HG03342 (cell line): ENCODE measurements around the gene RPS17.
"Not testable (repeated sequence)": the region's sequence is repeated elsewhere in the genome, so short reads cannot be mapped to it uniquely, and the experiment has no call there.

Experiments used
- ATAC-seq: cut with Tn5 transposase; IDR thresholded peaks from one replicate; pipeline ENCODE4 v1.9.1; 2021; ENCODE audit warnings: mild to moderate bottlenecking, moderate library complexity; ENCODE audit not compliant: unreplicated experiment

RPS17 gene

DNA sequence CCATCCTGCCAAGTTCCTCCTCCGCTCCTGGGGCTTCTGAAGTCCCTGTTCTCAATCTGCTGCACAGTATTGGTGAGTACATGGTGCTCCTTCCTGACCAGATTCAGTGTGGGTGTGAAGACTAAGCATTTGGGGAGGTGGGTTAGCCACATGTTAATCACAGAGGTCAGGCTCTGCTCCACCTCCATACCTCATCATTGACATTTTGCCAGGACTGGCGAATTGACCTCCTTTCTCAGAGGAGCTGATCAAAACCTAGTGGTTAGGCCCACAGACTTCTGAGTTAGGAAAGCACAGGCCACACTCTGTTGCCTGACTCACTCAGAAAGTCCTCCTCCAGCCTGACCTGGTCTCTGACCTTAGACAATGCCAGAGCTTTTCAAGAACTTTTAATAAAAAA lies 8.4 kb upstream of the RPS17 start:
- ATAC-seq = no peak

GRCh38 chr15:82545478-82545877 lies 5.2 kb upstream of the RPS17 start:
- no peak for ATAC-seq

DNA sequence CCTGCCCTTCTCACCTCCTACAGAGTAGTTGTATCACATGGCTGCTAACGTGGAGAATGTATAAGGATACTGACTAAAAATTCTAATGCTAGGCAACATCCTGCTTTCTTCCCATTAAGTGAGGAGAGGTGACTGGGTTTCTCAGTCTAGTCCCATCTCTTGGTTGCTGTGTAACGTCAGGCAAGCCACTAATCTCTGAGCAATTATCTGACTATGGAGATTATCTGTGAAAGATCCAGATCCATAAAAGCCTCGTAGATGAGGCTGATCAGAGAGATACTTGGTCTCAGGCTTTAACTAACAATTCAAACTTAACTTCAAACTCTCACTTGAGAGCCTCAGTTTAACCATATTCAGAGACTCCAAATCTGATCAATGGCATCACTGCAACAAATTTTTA lies 4.7 kb upstream of the RPS17 start:
- no peak for ATAC-seq

DNA sequence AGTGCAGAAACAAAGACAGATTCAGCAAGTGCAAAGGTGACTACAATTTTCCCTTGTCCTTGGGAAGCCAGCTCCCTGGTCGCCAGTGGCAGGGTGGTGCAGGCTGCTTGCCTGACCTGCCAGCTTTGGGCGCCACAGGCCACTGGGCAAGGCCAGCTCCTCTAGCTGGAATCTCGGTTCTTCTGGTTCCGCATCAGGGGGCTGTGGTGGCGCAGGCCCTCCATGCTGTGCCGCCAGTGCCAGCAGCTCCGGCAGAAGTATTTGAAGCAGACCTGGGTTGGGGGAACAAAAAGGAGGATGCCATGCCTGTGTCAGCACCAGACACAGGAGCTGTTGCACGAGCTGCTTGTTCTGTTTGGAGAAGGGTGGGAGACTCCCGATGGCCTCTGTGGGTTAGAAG lies 4.2 kb upstream of the RPS17 start:
- ATAC-seq = no peak

DNA sequence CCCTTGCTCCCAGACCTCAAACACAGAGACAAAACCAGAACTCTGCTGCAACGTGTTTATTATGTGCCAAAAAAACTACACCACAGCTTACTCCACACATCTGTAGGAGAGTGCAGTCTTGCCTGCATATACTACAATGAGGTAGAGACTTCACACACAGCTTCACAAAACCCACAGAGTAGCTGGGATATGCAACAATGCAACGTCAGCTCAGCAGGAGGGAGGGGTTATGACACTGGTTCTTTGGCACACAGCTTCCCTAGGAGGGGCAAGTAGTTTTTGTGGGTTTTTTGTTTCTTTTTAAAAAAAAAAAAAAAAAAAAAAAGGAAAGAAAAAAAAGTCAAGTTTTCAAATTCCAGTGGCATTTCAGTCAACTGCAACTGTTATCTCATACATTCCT lies 2.9 kb upstream of the RPS17 start:
- ATAC-seq = no peak

DNA sequence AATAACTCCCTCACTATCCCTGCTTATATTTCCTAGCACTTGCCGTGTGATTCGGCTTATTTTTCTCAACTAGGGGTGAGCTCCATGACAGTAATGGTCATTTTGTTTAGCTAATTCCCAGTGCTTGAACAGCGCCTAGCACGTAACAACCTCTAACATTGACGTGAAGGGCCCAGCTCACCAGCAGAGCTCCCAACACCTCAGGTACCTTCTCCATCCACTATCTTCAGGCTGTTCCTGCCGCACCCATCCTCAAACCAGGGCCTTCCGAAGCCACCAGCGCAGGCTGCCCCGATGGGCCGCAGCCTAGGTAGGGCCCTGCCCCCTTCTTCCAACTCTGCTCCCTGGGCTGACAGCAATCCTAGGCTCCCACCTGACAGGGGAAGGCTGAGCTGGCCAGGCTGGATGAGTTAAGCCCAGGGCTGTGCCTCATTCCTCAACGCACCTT lies 751 bp upstream of the RPS17 start:
- ATAC-seq = no peak

- no peak for ATAC-seq
These were observed 584 bp downstream of the RPS17 start for GRCh38 chr15:82539691-82540054.

- ATAC-seq = no peak
These were observed 1.1 kb downstream of the RPS17 start for GRCh38 chr15:82538961-82539690.

DNA sequence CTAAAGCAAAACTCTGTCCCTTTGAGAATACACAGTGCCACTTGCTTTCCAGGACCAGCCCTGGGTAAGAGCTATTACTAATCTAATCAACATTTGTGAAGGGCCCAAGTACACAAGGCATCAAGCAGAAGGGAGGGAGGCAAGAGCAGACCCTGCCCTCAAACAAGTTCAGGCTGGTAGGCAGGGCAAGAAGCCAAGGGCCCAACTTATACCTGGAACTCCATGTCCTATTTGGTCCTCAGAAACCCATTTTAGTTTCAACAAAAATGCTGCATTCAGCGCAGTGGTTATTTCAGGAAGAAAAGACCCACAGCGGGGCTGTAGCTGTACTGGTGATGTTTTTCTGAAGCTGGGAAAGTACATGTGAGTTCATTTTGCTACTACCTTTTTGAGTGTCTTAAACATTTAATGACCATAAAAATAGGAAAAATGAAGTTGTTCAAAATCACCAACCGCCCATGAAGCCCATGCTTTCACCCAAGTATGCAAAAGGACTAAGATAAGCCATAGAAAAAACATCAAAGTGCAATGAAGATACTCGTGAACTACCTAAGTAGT lies 2.8 kb downstream of the RPS17 start:
- ATAC-seq = no peak

DNA sequence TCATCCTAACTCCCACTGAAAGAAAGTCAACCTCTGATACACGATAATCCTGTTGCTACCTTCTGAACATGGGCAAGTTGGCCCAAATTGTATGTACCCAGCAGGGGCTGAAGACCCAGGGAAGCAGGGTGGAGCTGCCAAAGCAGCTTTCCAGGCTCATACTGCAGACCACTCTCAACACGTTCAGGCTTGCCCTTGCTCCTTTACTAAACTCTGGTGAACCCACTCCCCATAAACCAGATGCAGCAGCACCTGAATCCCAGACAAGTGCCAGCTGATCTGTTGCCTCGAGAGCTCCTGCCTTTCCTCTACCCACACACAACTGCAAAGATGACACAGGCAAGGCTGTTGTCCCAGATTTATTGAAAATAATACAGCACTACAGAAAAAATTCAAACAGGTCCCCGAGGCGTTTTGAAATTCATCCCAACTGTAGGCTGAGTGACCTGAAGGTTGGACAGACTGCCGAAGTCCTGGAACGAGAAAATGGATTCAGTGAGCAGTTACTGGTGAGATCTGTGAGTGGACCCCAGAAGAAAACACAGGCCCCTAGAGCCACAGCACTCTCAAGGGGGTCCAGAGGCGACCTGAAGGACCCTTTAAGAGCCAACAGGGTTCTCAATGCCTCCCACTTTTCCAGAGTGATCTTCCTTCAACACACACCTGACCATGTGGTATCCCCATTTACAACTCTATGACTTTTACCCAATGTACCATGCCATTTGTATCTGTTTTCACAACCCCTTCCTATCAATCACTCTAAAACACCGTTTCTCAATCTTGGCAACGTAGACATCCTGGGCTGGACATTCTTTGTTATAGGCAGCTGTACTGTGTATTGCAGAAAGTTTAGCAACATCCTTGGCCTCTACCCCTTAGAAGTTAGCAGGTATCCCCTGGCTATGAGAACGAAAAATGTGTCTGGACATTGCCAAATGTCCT lies 3.6 kb downstream of the RPS17 start:
- no peak for ATAC-seq

DNA sequence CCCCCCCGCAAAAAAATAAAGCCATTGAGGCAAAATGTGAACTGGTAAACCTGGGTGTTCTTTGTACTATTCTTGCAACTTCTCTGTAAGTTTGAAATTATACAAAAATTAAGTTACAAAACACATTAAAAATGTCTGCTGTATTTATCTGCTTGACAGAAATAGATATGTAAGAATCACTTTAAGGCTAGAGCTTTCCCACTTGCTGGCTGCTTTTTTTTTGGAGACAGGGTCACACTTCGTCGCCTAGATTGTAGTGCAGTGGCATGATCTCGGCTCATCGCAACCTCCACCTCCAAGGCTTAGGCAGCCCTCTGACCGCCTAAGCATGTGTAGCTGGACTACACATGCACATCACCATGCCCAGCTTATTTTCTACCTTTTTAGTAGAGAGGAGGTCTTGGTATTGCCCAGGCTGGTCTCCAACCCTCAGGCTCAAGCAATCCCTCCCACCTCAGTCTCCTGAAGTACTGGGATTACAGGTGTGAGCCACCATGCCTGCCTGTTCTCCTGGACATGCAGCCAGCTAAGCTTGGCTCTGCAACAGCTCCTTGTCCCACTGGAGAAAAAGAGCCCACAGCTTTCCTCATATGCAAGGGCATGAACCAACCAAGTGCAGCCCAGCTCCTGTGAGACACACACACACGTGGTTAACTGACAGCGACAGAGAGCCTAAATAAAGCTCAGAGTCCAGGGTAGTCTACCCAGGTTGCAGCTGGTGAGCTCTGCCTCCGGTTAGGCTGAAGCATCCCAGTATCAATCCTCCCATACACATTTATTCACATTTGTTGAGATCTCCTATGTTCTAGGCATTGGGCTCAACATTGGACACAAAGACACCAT lies 4.5 kb downstream of the RPS17 start:
- no peak for ATAC-seq

DNA sequence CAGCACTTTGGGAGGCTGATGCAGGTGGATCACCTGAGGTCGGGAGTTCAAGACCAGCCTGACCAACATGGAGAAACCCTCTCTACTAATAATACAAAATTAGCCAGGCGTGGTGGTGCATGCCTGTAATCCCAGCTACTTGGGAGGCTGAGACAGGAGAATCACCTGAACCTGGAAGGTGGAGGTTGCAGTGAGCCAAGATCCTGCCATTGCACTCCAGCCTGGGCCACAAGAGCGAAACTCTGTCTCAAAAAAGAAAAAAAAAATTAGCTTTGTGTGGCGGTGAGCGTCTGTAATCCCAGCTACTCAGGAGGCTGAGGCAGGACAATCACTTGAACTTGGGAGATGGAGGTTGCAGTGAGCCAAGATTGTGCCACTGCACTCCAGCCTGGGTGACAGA lies 5.1 kb downstream of the RPS17 start:
- ATAC-seq = not testable (repeated sequence)

- ATAC-seq = not testable (repeated sequence)
These were observed 5.8 kb downstream of the RPS17 start for GRCh38 chr15:82534457-82534861.

DNA sequence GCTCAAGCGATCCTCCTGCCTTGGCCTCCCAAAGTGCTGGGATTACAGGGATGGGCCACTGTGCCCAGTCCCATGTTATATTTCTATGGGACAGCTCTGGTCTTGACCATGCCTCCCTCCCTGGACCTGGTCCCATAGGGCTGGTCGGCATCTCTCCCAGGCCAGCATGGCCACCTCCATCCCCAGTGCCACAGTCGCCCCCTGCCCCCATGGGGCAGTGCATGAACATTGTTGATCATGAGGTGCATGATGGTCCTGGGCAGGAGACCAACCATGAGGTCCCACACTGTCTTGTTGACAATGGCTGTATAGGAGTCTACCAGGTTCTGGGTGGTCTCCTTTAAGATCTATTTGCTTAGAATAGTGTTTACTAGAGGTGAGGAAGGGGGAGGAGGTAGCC lies 6.5 kb downstream of the RPS17 start:
- no peak for ATAC-seq

- ATAC-seq = no peak
These were observed 7.2 kb downstream of the RPS17 start for GRCh38 chr15:82532991-82533481.

DNA sequence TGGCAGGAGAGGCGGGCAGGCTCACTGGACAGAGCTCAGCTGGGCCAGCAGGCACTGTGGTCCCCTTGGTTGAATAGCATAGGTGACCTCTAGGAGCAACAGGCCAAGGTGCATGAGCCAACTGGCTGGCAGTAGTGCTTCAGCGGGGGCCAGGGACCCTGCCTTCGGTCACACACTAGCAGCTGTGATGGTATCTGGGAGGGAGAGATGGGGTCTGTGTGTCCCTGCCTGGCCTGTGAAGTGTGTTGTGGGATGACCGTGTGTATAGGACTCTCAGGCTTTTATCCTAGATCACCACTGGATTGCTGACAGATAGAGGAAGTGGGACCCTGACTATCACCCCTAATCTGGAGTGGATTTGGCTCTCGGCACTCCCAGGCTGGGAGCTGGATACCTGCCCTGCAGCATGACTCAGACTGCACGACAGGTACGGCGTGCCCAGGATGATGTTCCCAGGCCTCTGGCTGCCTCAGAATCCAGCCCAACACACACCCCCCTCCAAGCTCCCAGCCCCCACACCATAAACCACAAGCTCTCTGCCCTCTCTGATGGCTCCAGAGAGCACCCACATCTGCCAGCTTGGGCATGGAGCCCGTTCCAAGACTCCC lies 7.8 kb downstream of the RPS17 start:
- ATAC-seq = no peak

DNA sequence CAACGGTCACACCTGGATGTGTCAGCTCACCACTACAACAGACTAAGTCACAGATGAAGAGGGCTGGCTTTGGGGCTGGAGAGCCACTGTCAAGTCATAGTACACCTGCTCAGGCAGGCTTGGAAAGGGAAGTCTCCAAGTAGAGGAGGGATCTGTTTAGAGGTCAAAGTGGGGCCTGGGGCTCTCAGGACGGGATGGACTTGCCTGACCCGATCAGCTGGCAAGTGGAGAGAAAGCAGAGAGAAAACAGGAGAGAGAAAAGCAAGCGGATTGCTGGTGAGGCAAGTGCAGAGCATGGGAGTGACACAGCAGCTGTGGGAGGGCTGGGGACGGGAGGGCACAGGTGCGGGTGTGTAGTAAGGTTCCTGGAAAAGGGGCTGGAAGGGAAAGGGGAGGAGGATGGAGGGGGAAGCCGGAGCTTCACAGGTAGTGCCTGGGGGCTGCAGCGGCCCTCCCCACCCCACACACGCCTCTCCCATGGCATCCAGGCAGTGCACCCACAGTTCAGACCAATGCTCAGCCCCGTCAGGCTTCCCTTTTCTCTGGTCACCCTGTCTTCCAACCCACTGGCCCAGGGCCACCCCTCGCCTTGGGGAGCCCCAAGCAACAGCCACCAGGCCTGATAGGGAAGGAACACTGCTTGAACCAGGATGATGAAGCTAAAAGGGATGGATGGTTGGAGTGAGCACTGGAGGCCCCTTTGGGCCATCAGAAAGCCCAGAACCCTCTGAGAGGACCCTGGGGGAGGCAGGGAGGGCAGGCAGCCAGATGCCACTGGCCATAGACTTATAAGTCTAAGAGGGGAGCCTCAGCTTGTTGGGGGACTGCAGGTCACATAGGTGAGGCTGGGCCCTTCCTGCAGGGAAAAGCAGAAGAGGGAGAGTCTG lies 8.5 kb downstream of the RPS17 start:
- no peak for ATAC-seq

DNA sequence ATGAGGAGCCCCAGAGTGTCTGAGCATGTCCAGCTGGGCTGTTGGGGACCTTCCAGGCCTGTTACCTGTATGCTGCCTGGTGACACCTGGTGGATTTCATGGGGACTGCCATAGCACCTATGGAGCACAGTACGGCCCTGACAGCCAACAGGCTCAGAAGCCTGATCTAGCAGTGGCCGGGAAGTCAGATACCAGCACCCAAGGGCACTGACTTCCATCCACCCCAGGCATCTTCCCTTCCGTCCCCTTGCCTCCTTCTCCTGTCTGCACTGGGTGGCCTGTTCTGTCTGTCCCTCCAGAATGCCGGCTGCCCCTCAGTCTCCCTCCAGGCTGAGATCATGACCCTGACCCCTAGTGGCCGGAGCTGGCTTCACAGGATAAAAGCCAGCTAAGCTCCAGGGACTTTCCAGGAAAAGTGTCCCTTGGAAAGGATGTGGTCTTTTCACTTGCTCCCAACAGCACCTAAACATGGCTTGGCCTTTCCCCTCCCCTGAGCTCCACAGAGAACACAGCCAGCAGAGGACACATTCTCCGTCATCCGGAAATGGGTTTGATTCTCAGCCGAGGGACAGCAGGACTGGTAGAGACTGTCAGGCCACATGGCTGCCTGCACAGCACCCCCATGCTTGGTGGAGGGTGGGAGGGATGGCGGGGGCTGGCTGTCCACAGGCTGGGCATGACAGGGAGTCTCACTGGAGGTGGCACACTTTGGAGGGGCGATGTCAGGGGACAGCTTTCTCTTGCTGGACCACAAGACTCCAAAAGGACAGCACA lies 9.5 kb downstream of the RPS17 start:
- ATAC-seq = no peak

GRCh38 chr15:82530006-82530405 lies 10.3 kb downstream of the RPS17 start:
- ATAC-seq = no peak
